OCI-LY3 (cell line): ENCODE results near the gene CYP3A4.

Experiments
- H2AFZ ChIP-seq: fragments of 200-600, 300-600 bp; shearing (Covaris generic); 2 replicates; pipeline ENCODE4 v1.6.0; 2014; ENCODE audit warnings: antibody characterized with exemption, low read depth, low read length
- H3K27ac ChIP-seq: fragments of 200-600, 300-600 bp; sonication (generic); 2 replicates; pipeline ENCODE4 v1.5.1; 2014; ENCODE audit warnings: mild to moderate bottlenecking, low read length, moderate library complexity, mixed read lengths
- H3K27me3 ChIP-seq: fragments of 200-600, 300-600 bp; sonication (generic); 2 replicates; pipeline ENCODE4 v1.6.1; 2014; ENCODE audit warnings: low read depth, low read length, mixed read lengths
- H3K36me3 ChIP-seq: fragments of 200-600, 300-600 bp; sonication (generic); replicated peaks from 2 replicates; pipeline ENCODE3; 2014; ENCODE audit warnings: low read depth, low read length, mixed read lengths
- H3K4me1 ChIP-seq: fragments of 300-600, 200-600 bp; sonication (generic); 2 replicates; pipeline ENCODE4 v1.6.1; 2014; ENCODE audit warnings: low read length, mixed read lengths
- H3K4me2 ChIP-seq: fragments of 200-600, 300-600 bp; sonication (generic); 2 replicates; pipeline ENCODE4 v1.6.1; 2014; ENCODE audit warnings: low read length, mixed read lengths
- H3K4me3 ChIP-seq: fragments of 300-600, 200-600 bp; sonication (generic); 2 replicates; pipeline ENCODE4 v1.5.1; 2014; ENCODE audit warnings: antibody characterized with exemption, mild to moderate bottlenecking, low read length, moderate library complexity
- H3K79me2 ChIP-seq: fragments of 300-600, 200-600 bp; shearing (Covaris generic); 2 replicates; pipeline ENCODE4 v1.6.1; 2014; ENCODE audit warnings: mild to moderate bottlenecking, low read length, mixed read lengths
- H3K9ac ChIP-seq: fragments of 300-600, 200-600 bp; shearing (Covaris generic); 2 replicates; pipeline ENCODE4 v1.6.0; 2014; ENCODE audit warnings: mild to moderate bottlenecking, low read length, moderate library complexity
- H3K9me3 ChIP-seq: fragments of 200-600, 300-600 bp; shearing (Covaris generic); 2 replicates; pipeline ENCODE4 v1.6.1; 2014; ENCODE audit warnings: low read length, mixed read lengths; ENCODE audit not compliant: insufficient read depth
- H4K20me1 ChIP-seq: fragments of 200-600, 300-600 bp; sonication (generic); 2 replicates; pipeline ENCODE4 v1.6.1; 2016; ENCODE audit warnings: low read length, mixed read lengths; ENCODE audit not compliant: insufficient read depth
- EZH2phosphoT487 ChIP-seq: fragments of 200-600 bp; shearing (Covaris generic); IDR thresholded peaks from 2 replicates; pipeline ENCODE4 v1.6.1; 2018; ENCODE audit warnings: antibody characterized with exemption, mixed run types, low read depth
- TF ChIP-seq, protein P1 (sequence below): fragments of 200-600, 300-600 bp; sonication (generic); IDR thresholded peaks from 2 replicates; pipeline ENCODE4 v1.5.1; 2014; ENCODE audit warnings: antibody characterized with exemption, low read length, low read depth

Gene CYP3A4

DNA sequence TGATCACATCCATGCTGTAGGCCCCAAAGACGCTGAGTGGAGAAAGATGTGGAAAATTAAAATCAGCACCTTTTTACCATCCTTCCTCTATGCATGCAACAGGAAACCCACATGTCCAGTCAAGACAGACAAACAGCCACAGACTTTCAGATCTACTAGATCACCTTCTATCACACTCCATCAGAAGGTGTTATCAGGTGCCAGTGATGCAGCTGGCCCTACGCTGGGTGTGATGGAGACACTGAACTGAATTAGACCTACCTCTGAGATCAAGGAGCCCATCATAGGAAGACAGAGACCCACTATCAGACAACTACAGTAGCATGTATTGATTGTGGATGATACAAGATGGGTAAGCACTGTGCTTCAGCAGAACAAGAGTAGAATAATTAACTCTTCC, 15.5 kb downstream of the CYP3A4 start:
- Histone ChIP-seq H4K20me1 (peaks cover 4% of the 10 kb centered on the region; the same call in 1 of the 2 replicates), H3K4me1 (peaks cover 9% of the 10 kb centered on the region), H3K9me3 (no peaks in the 10 kb centered on the region), H3K4me2 (no peak overlapping the region), H3K79me2 (no peaks in the 10 kb centered on the region), H3K36me3 (no peaks in the 10 kb centered on the region), H2AFZ (no peak overlapping the region), H3K27me3 (peaks cover 86% of the 10 kb centered on the region), H3K9ac (no peak overlapping the region), H3K27ac (no peak overlapping the region), H3K4me3 (no peak overlapping the region)
- no peak for TF ChIP-seq EZH2phosphoT487
- TF ChIP-seq, protein P1, sequence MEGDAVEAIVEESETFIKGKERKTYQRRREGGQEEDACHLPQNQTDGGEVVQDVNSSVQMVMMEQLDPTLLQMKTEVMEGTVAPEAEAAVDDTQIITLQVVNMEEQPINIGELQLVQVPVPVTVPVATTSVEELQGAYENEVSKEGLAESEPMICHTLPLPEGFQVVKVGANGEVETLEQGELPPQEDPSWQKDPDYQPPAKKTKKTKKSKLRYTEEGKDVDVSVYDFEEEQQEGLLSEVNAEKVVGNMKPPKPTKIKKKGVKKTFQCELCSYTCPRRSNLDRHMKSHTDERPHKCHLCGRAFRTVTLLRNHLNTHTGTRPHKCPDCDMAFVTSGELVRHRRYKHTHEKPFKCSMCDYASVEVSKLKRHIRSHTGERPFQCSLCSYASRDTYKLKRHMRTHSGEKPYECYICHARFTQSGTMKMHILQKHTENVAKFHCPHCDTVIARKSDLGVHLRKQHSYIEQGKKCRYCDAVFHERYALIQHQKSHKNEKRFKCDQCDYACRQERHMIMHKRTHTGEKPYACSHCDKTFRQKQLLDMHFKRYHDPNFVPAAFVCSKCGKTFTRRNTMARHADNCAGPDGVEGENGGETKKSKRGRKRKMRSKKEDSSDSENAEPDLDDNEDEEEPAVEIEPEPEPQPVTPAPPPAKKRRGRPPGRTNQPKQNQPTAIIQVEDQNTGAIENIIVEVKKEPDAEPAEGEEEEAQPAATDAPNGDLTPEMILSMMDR: no peak

DNA sequence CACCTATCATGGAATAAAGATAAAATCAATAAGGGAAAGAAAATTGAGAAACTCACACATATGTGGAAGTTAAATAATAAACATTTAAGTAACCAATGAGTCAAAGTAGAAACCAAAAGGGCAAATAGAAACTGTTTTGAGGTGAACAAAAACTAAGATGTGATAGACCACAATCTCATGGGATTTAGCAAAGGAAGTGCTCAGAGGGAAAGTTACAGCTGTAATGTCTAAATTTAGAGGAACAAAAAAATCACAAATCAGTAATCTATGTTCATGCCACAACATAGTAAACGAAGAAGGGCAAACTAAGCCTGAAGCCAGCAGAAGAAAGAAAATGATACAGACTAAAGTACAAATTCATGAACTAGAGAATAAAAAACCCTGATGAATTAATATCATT, 16.3 kb downstream of the CYP3A4 start:
- H3K27ac ChIP-seq: no peak overlapping the region
- TF ChIP-seq, protein P1: no peak
- no peak for TF ChIP-seq EZH2phosphoT487
- H3K9me3 ChIP-seq: no peaks in the 10 kb centered on the region
- H2AFZ ChIP-seq: no peak overlapping the region
- H3K9ac ChIP-seq: no peak overlapping the region
- no peaks in the 10 kb centered on the region for H3K79me2 ChIP-seq
- no peaks in the 10 kb centered on the region for H3K36me3 ChIP-seq
- H3K27me3 ChIP-seq: peaks cover 93% of the 10 kb centered on the region
- H3K4me2 ChIP-seq: no peak overlapping the region
- peaks cover 4% of the 10 kb centered on the region; the same call in 1 of the 2 replicates for H4K20me1 ChIP-seq
- peaks cover 9% of the 10 kb centered on the region for H3K4me1 ChIP-seq
- H3K4me3 ChIP-seq: no peak overlapping the region

- Histone ChIP-seq H3K36me3 (no peaks in the 10 kb centered on the region), H3K4me3 (no peak overlapping the region), H3K79me2 (no peaks in the 10 kb centered on the region), H3K27me3 (peaks cover 92% of the 10 kb centered on the region), H3K4me2 (no peak overlapping the region), H3K4me1 (peaks cover 9% of the 10 kb centered on the region), H4K20me1 (peaks cover 4% of the 10 kb centered on the region; the same call in 1 of the 2 replicates), H3K9ac (no peak overlapping the region), H2AFZ (no peak overlapping the region), H3K27ac (no peak overlapping the region), H3K9me3 (no peaks in the 10 kb centered on the region)
- TF ChIP-seq EZH2phosphoT487: no peak
- TF ChIP-seq, protein P1: no peak
Observed at GRCh38 chr7:99766484-99767099, 17.4 kb downstream of the CYP3A4 start.

DNA sequence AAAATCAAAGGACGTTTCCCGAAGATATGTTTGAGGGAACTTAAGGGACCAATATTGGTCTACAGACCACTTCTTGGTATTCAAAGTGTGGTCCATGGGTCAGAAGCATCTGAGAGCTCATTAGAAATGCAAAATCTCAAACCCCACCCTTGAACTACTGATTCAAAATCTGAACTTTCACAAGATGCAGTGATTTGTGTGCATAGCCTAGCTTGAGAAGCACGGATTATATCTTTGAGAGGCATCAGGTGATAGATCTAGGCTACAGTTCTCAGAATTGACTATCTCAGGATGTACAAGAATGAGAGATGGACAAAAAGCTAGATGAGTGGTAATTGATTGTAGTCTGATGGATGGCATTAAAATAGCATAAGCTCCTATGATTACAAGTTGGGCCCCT, 19.5 kb downstream of the CYP3A4 start:
- Histone ChIP-seq H3K4me2 (no peak overlapping the region), H3K4me3 (no peak overlapping the region), H3K27me3 (peaks cover 86% of the 10 kb centered on the region), H3K79me2 (no peaks in the 10 kb centered on the region), H4K20me1 (peaks cover 4% of the 10 kb centered on the region; the same call in 1 of the 2 replicates), H3K36me3 (no peaks in the 10 kb centered on the region), H3K9ac (no peak overlapping the region), H3K9me3 (no peaks in the 10 kb centered on the region), H2AFZ (no peak overlapping the region), H3K27ac (no peak overlapping the region), H3K4me1 (peaks cover 9% of the 10 kb centered on the region)
- TF ChIP-seq, protein P1: no peak
- TF ChIP-seq EZH2phosphoT487: no peak
